Heart right ventricle (tissue), 16 donors: ENCODE results near the gene ZNF200. TPM values are rescaled to one million over a fixed set of nuclear protein-coding genes. Genes with fewer than 3 reads are reported as not detected.
"Not testable (repeated sequence)": the region's sequence is repeated elsewhere in the genome, so short reads cannot be mapped to it uniquely, and the experiment has no call there.

ENCODE experiments used
- ATAC-seq, 8 donors: fragments of 200-7000 bp; cut with Tn5 transposase; one replicate each; pipeline ENCODE4 v1.9.1; 2020; ENCODE audit warnings: mild to moderate bottlenecking in 8 of 8, moderate library complexity in 8 of 8, moderate number of reproducible peaks in 1 of 8
- DNase-seq, 2 donors: peaks; one replicate each; pipeline ENCODE4 v3.0.0-alpha.2; 2020
- H3K27ac ChIP-seq, 10 donors: fragments of 200-600 bp; sonication (generic) in 2 of 10; one replicate each; pipeline versions ENCODE4 v1.5.0 to v1.8.0; 2020 to 2022; ENCODE audit warnings: mild to moderate bottlenecking in 3 of 10
- H3K27me3 ChIP-seq, 7 donors: fragments of 200-600 bp; one replicate each; pipeline ENCODE4 v1.8.0; 2021 to 2022; ENCODE audit warnings: mild to moderate bottlenecking in 2 of 7
- H3K36me3 ChIP-seq, 9 donors: fragments of 200-600 bp; sonication (generic) in 1 of 9; one replicate each; pipeline versions ENCODE4 v1.5.0 to v1.8.0; 2020 to 2022; ENCODE audit warnings: mild to moderate bottlenecking in 2 of 9
- H3K4me1 ChIP-seq, 9 donors: fragments of 200-600 bp; sonication (generic) in 1 of 9; one replicate each; pipeline versions ENCODE4 v1.5.0 to v1.8.0; 2020 to 2022; ENCODE audit warnings: mild to moderate bottlenecking in 4 of 9
- H3K4me3 ChIP-seq, 10 donors: fragments of 200-600 bp; sonication (generic) in 2 of 10; one replicate each; pipeline versions ENCODE4 v1.5.0 to v1.8.0; 2020 to 2022; ENCODE audit warnings: mild to moderate bottlenecking in 7 of 10, moderate library complexity in 2 of 10
- H3K9me3 ChIP-seq, 11 donors: fragments of 200-600 bp in 10 of 11; sonication (generic) in 2 of 11; one replicate each; pipeline versions ENCODE4 v1.5.0 to v1.8.0; 2013 to 2022; ENCODE audit warnings: mild to moderate bottlenecking in 2 of 11, control low read depth in 1 of 11, moderate library complexity in 1 of 11
- WGBS, 2 donors: extraction: QIAGEN DNeasy Blood & Tissue Kit; methylation state at CpG; one replicate each; pipeline ENCODE4 v1.1.7; 2013; ENCODE audit warnings: inconsistent platforms in 1 of 2; 5-methylcytosine and 5-hydroxymethylcytosine counted together
- intact Hi-C, 10 donors: fragments of 100-400 bp; cut with DNase I; formaldehyde crosslinking; loops; one replicate each; pipeline versions ENCODE4 v1.11.1 to v1.14.2; 2022
- polyA plus RNA-seq, 2 donors: library from polyadenylated mRNA; stranded (reverse); fragments of 200-250 nt; gene quantifications; one replicate each; pipeline ENCODE4 v1.2.3, GENCODE V29; 2013
- total RNA-seq, 10 donors: library from RNA; stranded (reverse); fragmentation: NEBNext Ultra II Directional in 3 of 10; extraction: Animal tissue kit (Norgen Biotek cat#: 25700) in 3 of 10; gene quantifications; one replicate each; pipeline versions ENCODE4 v1.2.1 to v1.2.4, GENCODE V29; 2021 to 2023
- TF ChIP-seq, protein P1 (sequence below), 9 donors: fragments of 200-600 bp; sonication (generic) in 2 of 9; IDR thresholded peaks; one replicate each; pipeline versions ENCODE4 v1.5.0 to v1.8.0; 2021 to 2022; ENCODE audit warnings: antibody characterized with exemption in 9 of 9, mild to moderate bottlenecking in 5 of 9, moderate library complexity in 1 of 9
- donor health status: Arrhythmogenic right ventricular cardiomyopathy.
- donor health status: ischemic (EF 13 %, LVEDD 7.1; RV severe dilation, severe dysfunction).
- donor health status: healthy with polysubstance abuse.
- donor health status: DM: no; HTN: yes; CAD: no.
- donor health status: DM: no; HTN: no; CAD: no.
- donor health status: ischemic (EF 25% LVEDD 6.9; RV normal size, moderate dysfunction).
- donor health status: ischemic (EF 25% LVEDD 5.7; RV mildly dilated, moderate dysfunction).
- donor health status: healthy.
- donor health status: DM: yes; HTN: yes; CAD: no.
- donor health status: Ischemic cardiomyopathy.
- donor health status: ischemic (EF 35%, LVEDD 5.7; RV mildly dilated, moderate dysfunction).
- donor health status: nonischemic (EF 11% LVEDD 7.7; RV severe dilation, severe dysfunction).
- donor health status: DM: yes; HTN: yes; CAD: no.
- donor health status: PGD.
- donor health status: ischemic (EF 29% LVEDD 5.4; RV normal size, mild dysfunction).
- donor health status: nonischemic (EF 23%, LVEDD 6.1; RV moderate dilation, normal function).

The ZNF200 gene
- total and polyA plus RNA-seq, 12 donors: 2.9 to 8.9 (median 5.9) TPM

DNA sequence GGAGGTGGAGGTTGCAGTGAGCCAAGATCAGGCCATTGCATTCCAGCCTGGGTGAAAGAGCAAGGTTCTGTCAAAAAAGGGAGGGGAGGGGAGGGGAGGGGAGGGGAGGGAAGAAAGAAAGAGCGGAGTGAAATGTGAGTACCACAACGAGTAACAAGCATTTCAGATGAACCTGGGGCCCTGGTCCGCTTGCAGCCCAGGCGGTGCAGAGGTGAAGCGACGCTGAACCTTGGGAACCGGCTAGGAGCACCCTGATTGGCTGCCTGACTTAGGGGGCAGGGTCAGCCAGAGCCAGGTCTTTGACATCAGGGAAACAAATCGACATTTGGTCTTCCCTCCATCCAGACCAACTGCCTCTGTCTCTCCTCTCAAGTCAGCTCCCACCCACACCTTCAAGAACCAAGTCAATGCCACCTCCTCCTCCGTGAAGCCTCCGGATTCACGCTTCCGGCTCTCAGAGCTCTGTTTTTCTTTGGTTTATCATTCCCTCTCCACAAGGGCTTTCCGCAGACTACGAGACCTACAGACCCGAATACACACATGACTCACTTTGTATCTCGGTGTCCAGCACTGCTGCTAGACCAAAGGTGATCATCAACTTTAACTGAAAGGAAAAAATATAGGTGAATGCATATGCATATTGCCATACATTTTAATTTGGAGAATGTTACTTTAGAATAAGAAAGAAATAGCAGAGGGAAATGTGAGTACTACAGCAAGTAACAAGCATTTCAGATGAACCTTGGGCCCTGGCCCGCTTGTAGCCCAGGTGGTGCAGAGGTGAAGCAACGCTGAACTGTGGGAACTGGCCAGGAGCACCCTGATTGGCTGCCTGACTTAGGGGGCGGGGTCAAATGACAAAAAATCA lies 27.6 kb downstream of the ZNF200 start:
- Histone ChIP-seq H3K9me3 (peaks cover 0 to 42% (median 11%) of the 10 kb centered on the region in 11 donors), H3K27ac (no peak overlapping the region), H3K27me3 (peaks cover 0 to 26% (median 10%) of the 10 kb centered on the region in 7 donors), H3K36me3 (no peaks in the 10 kb centered on the region), H3K4me3 (no peak overlapping the region), H3K4me1 (no peaks in the 10 kb centered on the region)
- WGBS, 2 donors: 69 to 74% methylated on average over 19 of the region's 19 CpGs
- intact Hi-C loops: loop anchor here in 1 of 10 donors (10.0 kb wide), 1 partner anchor 57 kb away; no protein-coding TSS in a partner anchor
- TF ChIP-seq, protein P1, sequence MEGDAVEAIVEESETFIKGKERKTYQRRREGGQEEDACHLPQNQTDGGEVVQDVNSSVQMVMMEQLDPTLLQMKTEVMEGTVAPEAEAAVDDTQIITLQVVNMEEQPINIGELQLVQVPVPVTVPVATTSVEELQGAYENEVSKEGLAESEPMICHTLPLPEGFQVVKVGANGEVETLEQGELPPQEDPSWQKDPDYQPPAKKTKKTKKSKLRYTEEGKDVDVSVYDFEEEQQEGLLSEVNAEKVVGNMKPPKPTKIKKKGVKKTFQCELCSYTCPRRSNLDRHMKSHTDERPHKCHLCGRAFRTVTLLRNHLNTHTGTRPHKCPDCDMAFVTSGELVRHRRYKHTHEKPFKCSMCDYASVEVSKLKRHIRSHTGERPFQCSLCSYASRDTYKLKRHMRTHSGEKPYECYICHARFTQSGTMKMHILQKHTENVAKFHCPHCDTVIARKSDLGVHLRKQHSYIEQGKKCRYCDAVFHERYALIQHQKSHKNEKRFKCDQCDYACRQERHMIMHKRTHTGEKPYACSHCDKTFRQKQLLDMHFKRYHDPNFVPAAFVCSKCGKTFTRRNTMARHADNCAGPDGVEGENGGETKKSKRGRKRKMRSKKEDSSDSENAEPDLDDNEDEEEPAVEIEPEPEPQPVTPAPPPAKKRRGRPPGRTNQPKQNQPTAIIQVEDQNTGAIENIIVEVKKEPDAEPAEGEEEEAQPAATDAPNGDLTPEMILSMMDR (IDR thresholded peaks at IDR 0.05): no peak
- DNase-seq (no peak), ATAC-seq (no peak)

- H3K9me3 ChIP-seq: peaks cover 0 to 42% (median 11%) of the 10 kb centered on the region in 11 donors
Measured at GRCh38 chr16:3205939-3206338, 29.0 kb downstream of the ZNF200 start.

GRCh38 chr16:3202903-3203539 lies 31.9 kb downstream of the ZNF200 start:
- no peak for ATAC-seq
- TF ChIP-seq, protein P1 (IDR thresholded peaks at IDR 0.05): no peak
- Histone ChIP-seq H3K27me3 (peaks cover 0 to 40% (median 15%) of the 10 kb centered on the region in 7 donors), H3K36me3 (no peaks in the 10 kb centered on the region), H3K4me3 (no peak overlapping the region), H3K27ac (no peak overlapping the region), H3K4me1 (no peaks in the 10 kb centered on the region), H3K9me3 (peaks cover 0 to 46% (median 11%) of the 10 kb centered on the region in 11 donors)
- intact Hi-C loops: loop anchor here in 1 of 10 donors (10.0 kb wide), 1 partner anchor 62 kb away; no protein-coding TSS in a partner anchor
- DNase-seq: no peak
- 68 to 70% methylated on average over 6 of the region's 6 CpGs for WGBS, 2 donors

More at GRCh38 chr16:3205939-3206338, 29.0 kb downstream of the ZNF200 start:
- H3K27ac ChIP-seq, H3K4me3 ChIP-seq, ATAC-seq, DNase-seq, H3K4me1 ChIP-seq, H3K36me3 ChIP-seq: not testable (repeated sequence)
- peaks cover 0 to 25% (median 10%) of the 10 kb centered on the region in 7 donors for H3K27me3 ChIP-seq
- WGBS, 2 donors: 59 to 61% methylated on average over 3 of the region's 3 CpGs
- intact Hi-C loops: loop anchor here in 1 of 10 donors (10.0 kb wide), 1 partner anchor 59 kb away; no protein-coding TSS in a partner anchor

DNA sequence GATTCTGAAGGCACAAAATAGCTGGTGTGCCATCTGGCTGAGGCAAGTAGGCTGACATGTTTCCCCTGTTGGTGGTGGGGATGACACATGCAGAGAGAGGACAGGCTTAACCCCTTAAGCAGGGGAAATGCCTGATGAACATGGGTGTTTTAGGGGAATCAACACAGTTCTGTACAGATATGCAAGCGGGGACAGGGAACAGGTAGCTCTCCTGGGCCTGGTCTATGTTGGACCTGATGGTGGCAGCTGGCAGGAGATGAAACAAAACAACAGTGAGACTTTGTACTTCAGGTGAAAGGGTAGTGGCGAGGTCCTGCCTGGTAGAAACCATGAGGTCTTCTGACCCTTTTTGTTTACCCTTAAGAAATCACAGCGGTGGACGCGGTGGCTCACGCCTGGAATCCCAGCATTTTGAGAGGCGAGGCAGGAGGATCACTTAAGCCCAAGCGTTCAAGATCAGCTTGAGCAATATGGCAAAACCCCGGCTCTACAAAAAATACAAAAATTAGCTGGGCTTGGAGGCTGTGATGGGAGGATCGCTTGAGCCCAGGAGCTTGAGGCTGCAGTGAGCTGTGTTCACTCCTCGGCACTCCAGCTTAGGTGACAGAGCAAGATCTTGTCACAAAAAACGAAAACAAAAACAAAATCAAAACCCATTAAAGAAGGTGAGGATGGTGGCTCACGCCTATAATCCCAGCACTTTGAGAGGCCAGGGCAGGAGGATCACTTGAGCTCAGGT lies 36.5 kb downstream of the ZNF200 start:
- Histone ChIP-seq H3K4me3 (no peak overlapping the region), H3K9me3 (peaks cover 0 to 8% (median 0%) of the 10 kb centered on the region in 11 donors), H3K27me3 (peaks cover 3 to 71% (median 52%) of the 10 kb centered on the region in 7 donors), H3K27ac (no peak overlapping the region), H3K4me1 (no peaks in the 10 kb centered on the region), H3K36me3 (no peaks in the 10 kb centered on the region)
- ATAC-seq: no peak
- intact Hi-C loops: no loop called here
- no peak for DNase-seq
- WGBS, 2 donors: 72 to 80% methylated on average over 13 of the region's 13 CpGs
- TF ChIP-seq, protein P1 (IDR thresholded peaks at IDR 0.05): no peak

DNA sequence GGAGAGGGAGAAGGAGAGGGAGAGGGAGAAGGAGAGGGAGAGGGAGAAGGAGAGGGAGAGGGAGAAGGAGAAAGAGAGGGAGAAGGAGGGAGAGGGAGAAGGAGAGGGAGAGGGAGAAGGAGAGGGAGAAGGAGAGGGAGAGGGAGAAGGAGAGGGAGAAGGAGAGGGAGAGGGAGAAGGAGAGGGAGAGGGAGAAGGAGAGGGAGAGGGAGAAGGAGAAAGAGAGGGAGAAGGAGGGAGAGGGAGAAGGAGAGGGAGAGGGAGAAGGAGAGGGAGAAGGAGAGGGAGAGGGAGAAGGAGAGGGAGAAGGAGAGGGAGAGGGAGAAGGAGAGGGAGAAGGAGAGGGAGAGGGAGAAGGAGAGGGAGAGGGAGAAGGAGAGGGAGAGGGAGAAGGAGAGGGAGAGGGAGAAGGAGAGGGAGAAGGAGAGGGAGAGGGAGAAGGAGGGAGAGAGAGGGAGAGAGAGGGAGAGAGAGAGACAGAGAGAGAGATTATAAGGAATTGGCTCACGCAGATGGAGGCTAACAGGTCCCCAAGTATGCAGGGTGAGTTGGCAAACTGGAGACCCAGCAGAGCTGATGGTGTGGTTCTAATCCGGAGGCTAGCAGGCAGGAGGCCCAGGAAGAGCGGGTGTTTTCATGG lies 37.1 kb downstream of the ZNF200 start:
- H3K9me3 ChIP-seq, ATAC-seq, H3K36me3 ChIP-seq, intact Hi-C loops, H3K27ac ChIP-seq, DNase-seq, H3K4me3 ChIP-seq, H3K4me1 ChIP-seq: not testable (repeated sequence)
- WGBS, 2 donors: 63 to 73% methylated on average over 3 of the region's 3 CpGs
- H3K27me3 ChIP-seq: peaks cover 10 to 78% (median 59%) of the 10 kb centered on the region in 7 donors
